Measurements from ENCODE around the gene OR2AG2.
A peak's percentile ranks its signal among the peaks of the same experiment; 100 is the strongest.

The OR2AG2 gene

GRCh38 chr11:6738590-6738989, 33.2 kb downstream of the OR2AG2 start:
- DNase-seq (ENCODE audit: low read depth in 2 of 2): no peak

GRCh38 chr11:6737872-6738466, 33.8 kb downstream of the OR2AG2 start:
- DNase-seq (ENCODE audit: low read depth in 2 of 2): peak in 1 of 2 experiments; percentile 58

- DNase-seq (ENCODE audit: low read depth in 2 of 2): no peak
Observed at GRCh38 chr11:6736495-6737121, 35.2 kb downstream of the OR2AG2 start.

- no peak for DNase-seq (ENCODE audit: low read depth in 2 of 2)
Observed at GRCh38 chr11:6735306-6735705, 36.5 kb downstream of the OR2AG2 start.

GRCh38 chr11:6734616-6735015, 37.2 kb downstream of the OR2AG2 start:
- DNase-seq (ENCODE audit: low read depth in 2 of 2): no peak

GRCh38 chr11:6733326-6734275, 38.2 kb downstream of the OR2AG2 start:
- no peak for DNase-seq (ENCODE audit: low read depth in 2 of 2)

- DNase-seq (ENCODE audit: low read depth in 2 of 2): no peak
Observed at GRCh38 chr11:6727971-6728760, 43.6 kb downstream of the OR2AG2 start.

- no peak for DNase-seq (ENCODE audit: low read depth in 2 of 2)
Observed at GRCh38 chr11:6725386-6725896, 46.3 kb downstream of the OR2AG2 start.

- DNase-seq (ENCODE audit: low read depth in 2 of 2): no peak
Observed at GRCh38 chr11:6724013-6724412, 47.8 kb downstream of the OR2AG2 start.

- DNase-seq (ENCODE audit: low read depth in 2 of 2): no peak
Observed at GRCh38 chr11:6721343-6721742, 50.4 kb downstream of the OR2AG2 start.

- DNase-seq (ENCODE audit: low read depth in 2 of 2): no peak
Observed at GRCh38 chr11:6719576-6719975, 52.2 kb downstream of the OR2AG2 start.

GRCh38 chr11:6717426-6717825, 54.4 kb downstream of the OR2AG2 start:
- DNase-seq (ENCODE audit: low read depth in 2 of 2): no peak

All from stimulated activated CD4-positive, alpha-beta T cell treated with anti-CD3 and anti-CD28 coated beads, Interleukin-12 subunit alpha, Interleukin-12 subunit beta, amount 100 ng/mL, for 24 hours (primary cell).